ENCODE measurements around the gene CCDC186. TPM values are rescaled to one million over a fixed set of nuclear protein-coding genes. Genes with fewer than 3 reads are reported as not detected.
A peak's percentile ranks its signal among the peaks of the same experiment; 100 is the strongest.

Gene CCDC186
- total and polyA plus RNA-seq, 3 donors from 2014 or later = 5.3 to 39.8 (median 30.8) TPM

DNA sequence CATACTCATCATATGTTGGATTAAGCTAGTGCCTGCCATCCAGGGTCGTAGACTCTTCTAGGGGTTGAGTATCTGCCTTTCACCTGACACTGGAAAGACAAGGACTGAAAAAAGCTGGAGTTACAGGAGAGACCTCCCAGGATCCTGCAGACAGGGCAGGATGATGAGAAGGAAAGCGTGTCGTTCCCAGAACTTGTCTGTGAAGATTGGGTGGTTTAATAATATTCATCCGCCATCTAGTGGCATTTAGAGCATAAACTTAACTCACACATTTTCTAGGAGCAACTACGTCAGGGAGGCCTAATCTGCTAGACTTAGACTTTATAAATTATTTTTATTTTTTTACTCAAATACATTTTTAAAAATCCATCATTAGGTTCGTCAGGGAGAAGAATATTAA lies 70.7 kb downstream of the CCDC186 start:
- H3K4me1 ChIP-seq = peaks cover 7% of the 10 kb centered on the region
- 14 to 21% methylated on average over 6 of the region's 6 CpGs for WGBS, 2 donors
- intact Hi-C loops (cut with DNase I; ENCODE audit: low total_unique reads) = loop anchor here (5.0 kb wide), 1 partner anchor 301 kb away; no protein-coding TSS in a partner anchor
- H3K36me3 ChIP-seq (ENCODE audit: low read depth, missing control alignments) = no peaks in the 10 kb centered on the region
- DNase-seq = no peak
- no peak for TF ChIP-seq POLR2A (IDR thresholded peaks at IDR 0.05)
- TF ChIP-seq, protein P1, sequence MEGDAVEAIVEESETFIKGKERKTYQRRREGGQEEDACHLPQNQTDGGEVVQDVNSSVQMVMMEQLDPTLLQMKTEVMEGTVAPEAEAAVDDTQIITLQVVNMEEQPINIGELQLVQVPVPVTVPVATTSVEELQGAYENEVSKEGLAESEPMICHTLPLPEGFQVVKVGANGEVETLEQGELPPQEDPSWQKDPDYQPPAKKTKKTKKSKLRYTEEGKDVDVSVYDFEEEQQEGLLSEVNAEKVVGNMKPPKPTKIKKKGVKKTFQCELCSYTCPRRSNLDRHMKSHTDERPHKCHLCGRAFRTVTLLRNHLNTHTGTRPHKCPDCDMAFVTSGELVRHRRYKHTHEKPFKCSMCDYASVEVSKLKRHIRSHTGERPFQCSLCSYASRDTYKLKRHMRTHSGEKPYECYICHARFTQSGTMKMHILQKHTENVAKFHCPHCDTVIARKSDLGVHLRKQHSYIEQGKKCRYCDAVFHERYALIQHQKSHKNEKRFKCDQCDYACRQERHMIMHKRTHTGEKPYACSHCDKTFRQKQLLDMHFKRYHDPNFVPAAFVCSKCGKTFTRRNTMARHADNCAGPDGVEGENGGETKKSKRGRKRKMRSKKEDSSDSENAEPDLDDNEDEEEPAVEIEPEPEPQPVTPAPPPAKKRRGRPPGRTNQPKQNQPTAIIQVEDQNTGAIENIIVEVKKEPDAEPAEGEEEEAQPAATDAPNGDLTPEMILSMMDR (IDR thresholded peaks at IDR 0.05) = peak; percentile 28 to 53 (median 33)
- H3K4me3 ChIP-seq = no peak overlapping the region
- H3K27me3 ChIP-seq = no peaks in the 10 kb centered on the region
- no peaks in the 10 kb centered on the region for H3K9me3 ChIP-seq
- H3K27ac ChIP-seq = no peak overlapping the region

DNA sequence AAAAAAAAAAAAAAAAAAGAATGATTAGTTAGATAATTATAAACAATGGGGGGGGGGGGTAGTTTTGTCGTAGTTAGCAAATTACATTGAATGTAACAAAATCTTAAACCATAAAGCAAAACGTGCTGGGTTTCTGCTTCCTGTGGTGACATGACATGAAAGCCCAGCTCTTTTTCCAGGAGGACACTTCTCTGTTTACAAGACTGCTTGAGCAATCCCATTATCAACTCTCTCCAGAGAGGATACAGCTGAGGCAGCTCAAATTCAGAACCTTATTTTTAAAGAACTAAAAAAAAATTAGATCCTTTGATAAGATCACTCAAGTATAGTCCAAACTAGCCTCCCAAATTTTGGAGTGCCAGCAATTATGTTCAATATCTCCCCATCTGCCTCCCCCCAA lies 71.7 kb downstream of the CCDC186 start:
- H3K36me3 ChIP-seq (ENCODE audit: low read depth, missing control alignments) = no peaks in the 10 kb centered on the region
- no peak overlapping the region for H3K4me3 ChIP-seq
- WGBS, 2 donors = 32 to 34% methylated on average over 2 of the region's 2 CpGs
- peaks cover 7% of the 10 kb centered on the region for H3K4me1 ChIP-seq
- no peaks in the 10 kb centered on the region for H3K9me3 ChIP-seq
- no peak for TF ChIP-seq POLR2A (IDR thresholded peaks at IDR 0.05)
- TF ChIP-seq, protein P1 (IDR thresholded peaks at IDR 0.05) = no peak
- H3K27ac ChIP-seq = no peak overlapping the region
- H3K27me3 ChIP-seq = no peaks in the 10 kb centered on the region
- no peak for DNase-seq
- intact Hi-C loops (cut with DNase I; ENCODE audit: low total_unique reads) = loop anchor here (5.0 kb wide), 1 partner anchor 300 kb away; no protein-coding TSS in a partner anchor

DNA sequence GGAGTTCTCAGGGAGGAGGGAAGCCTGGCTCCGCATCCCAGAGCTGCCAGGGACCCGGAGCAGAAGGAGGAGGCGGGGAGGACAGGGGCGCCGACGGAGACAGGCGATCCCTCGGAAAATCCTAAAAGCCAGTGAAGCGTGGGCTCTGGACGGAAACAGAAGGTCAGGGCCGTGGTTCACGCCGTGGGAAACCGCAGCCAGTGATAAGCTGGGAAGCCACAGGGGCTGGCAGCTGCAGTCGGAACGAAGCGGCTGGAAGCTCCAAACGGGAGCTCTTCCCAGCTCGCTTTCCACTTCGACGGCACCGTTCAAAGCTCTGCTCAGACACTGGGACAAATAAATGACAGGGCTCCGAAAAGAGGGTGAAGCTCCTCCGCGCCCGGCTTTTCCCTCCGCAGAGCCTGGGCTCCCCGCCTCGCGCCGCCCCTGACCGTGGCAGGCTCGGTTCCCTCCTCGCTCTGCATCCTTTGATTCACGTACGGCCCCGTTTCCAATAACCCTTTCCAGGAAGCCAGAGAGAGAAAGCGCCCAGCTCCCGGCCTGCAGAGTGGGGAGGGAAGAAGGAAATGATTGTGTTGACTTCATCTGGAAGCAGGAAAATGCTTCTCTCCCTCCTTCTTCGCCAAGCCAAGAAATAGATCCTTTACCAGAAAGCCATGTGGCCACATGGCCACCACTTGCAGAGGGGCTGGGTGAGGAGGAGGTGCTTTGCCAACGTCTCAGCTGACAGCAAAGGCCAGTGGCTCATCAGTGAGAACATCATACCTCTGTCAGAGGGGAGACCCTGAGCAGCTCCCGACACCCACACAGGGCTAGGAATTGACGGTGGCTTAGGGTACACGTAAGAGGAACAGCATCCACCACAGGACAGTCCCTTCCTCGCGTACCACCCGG lies 72.9 kb downstream of the CCDC186 start:
- Histone ChIP-seq H3K4me3 (peak overlapping the region; percentile 3 to 32), H3K27me3 (no peaks in the 10 kb centered on the region), H3K4me1 (peaks cover 7% of the 10 kb centered on the region), H3K27ac (no peak overlapping the region), H3K36me3 (ENCODE audit: low read depth, missing control alignments) (no peaks in the 10 kb centered on the region), H3K9me3 (no peaks in the 10 kb centered on the region)
- DNase-seq = peak; percentile 36
- 7% methylated on average over 41 to 45 of the region's 47 CpGs for WGBS, 2 donors
- TF ChIP-seq, protein P1 (IDR thresholded peaks at IDR 0.05) = no peak
- TF ChIP-seq POLR2A (IDR thresholded peaks at IDR 0.05) = no peak
- intact Hi-C loops (cut with DNase I; ENCODE audit: low total_unique reads) = loop anchor here (5.0 kb wide), 1 partner anchor 299 kb away; no protein-coding TSS in a partner anchor

DNA sequence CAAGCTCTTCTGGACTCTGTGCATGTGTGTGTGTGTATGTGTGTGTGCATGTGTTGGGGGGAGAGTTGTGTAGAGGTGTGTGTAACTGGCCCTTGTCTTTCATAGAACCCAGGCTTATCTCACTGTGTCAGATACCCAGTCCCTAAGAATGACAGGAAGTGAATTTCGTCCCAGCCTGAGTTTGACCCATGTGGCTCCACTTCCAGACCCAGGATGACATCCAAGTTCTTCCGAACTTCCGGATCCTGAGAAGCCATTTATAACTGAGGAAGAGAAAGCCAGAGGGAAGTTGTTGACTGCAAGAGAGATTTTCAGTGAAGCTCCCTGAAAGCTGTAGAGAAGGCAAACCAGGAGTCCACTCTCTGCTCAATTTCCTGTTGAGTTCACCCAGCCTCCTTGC lies 77.1 kb downstream of the CCDC186 start:
- Histone ChIP-seq H3K4me1 (peaks cover 7% of the 10 kb centered on the region), H3K4me3 (no peak overlapping the region), H3K27ac (no peak overlapping the region), H3K27me3 (no peaks in the 10 kb centered on the region), H3K36me3 (ENCODE audit: low read depth, missing control alignments) (no peaks in the 10 kb centered on the region), H3K9me3 (no peaks in the 10 kb centered on the region)
- 80 to 87% methylated on average over 2 to 3 of the region's 3 CpGs for WGBS, 2 donors
- no peak for DNase-seq
- intact Hi-C loops (cut with DNase I; ENCODE audit: low total_unique reads) = no loop called here
- no peak for TF ChIP-seq POLR2A (IDR thresholded peaks at IDR 0.05)
- TF ChIP-seq, protein P1 (IDR thresholded peaks at IDR 0.05) = no peak

Measured in testis (tissue), 3 donors.